ENCODE results near the gene PLXNA2.

PLXNA2 gene

GRCh38 chr1:207988326-207989165 lies 255.6 kb downstream of the PLXNA2 start:
- ChIA-PET POLR2A (no interaction called here), CTCF (interaction anchor here (2.7 kb wide), 1 partner anchor 9 kb away, joined by 12 read pairs; no protein-coding TSS in a partner anchor)
- TF ChIP-seq CTCF (IDR thresholded peaks at IDR 0.05; ENCODE audit: insufficient read depth, low read length, missing control alignments), result no peak
- no peak overlapping the region for H3K4me3 ChIP-seq (ENCODE audit: low read depth, low read length)
- no peak for DNase-seq (ENCODE audit: low read depth, low spot score)

GRCh38 chr1:207987164-207987563 lies 257.0 kb downstream of the PLXNA2 start:
- no peak overlapping the region for H3K4me3 ChIP-seq (ENCODE audit: low read depth, low read length)
- CTCF ChIA-PET, result interaction anchor here (1.2 to 2.7 kb wide), 3 partner anchors 11 to 24 kb away, joined by 3 to 12 read pairs (median 9); no protein-coding TSS in a partner anchor
- DNase-seq (ENCODE audit: low read depth, low spot score), result no peak
- no peak for TF ChIP-seq CTCF (IDR thresholded peaks at IDR 0.05; ENCODE audit: insufficient read depth, low read length, missing control alignments)
- POLR2A ChIA-PET, result no interaction called here

GRCh38 chr1:207985996-207986395 lies 258.2 kb downstream of the PLXNA2 start:
- no peak overlapping the region for H3K4me3 ChIP-seq (ENCODE audit: low read depth, low read length)
- CTCF ChIA-PET, result interaction anchor here (1.2 to 2.4 kb wide), 7 partner anchors 11 to 117 kb away, joined by 3 to 9 read pairs (median 4); no protein-coding TSS in a partner anchor
- POLR2A ChIA-PET, result no interaction called here
- DNase-seq (ENCODE audit: low read depth, low spot score), result no peak
- TF ChIP-seq CTCF (IDR thresholded peaks at IDR 0.05; ENCODE audit: insufficient read depth, low read length, missing control alignments), result no peak

GRCh38 chr1:207984831-207985572 lies 259.2 kb downstream of the PLXNA2 start:
- DNase-seq (ENCODE audit: low read depth, low spot score), result no peak
- no peak for TF ChIP-seq CTCF (IDR thresholded peaks at IDR 0.05; ENCODE audit: insufficient read depth, low read length, missing control alignments)
- POLR2A ChIA-PET, result no interaction called here
- CTCF ChIA-PET, result interaction anchor here (0.8 to 2.4 kb wide), 8 partner anchors 11 to 116 kb away, joined by 3 to 9 read pairs (median 5); no protein-coding TSS in a partner anchor
- no peak overlapping the region for H3K4me3 ChIP-seq (ENCODE audit: low read depth, low read length)

- ChIA-PET CTCF (interaction anchor here (1.2 kb wide), 1 partner anchor 20 kb away, joined by 4 read pairs; no protein-coding TSS in a partner anchor), POLR2A (no interaction called here)
- no peak overlapping the region for H3K4me3 ChIP-seq (ENCODE audit: low read depth, low read length)
- no peak for DNase-seq (ENCODE audit: low read depth, low spot score)
- TF ChIP-seq CTCF (IDR thresholded peaks at IDR 0.05; ENCODE audit: insufficient read depth, low read length, missing control alignments), result no peak
These were observed 261.0 kb downstream of the PLXNA2 start for GRCh38 chr1:207983044-207983635.
